DMS153 treated with DMSO at 0.1 percent for 48 hours (cell line): ENCODE data around the gene DOCK4.

Experiments used
- DNase-seq: peaks from one replicate; lab custom pipeline; 2025; ENCODE audit not compliant: unreplicated experiment; lab: John Stamatoyannopoulos, UW

Gene DOCK4

DNA sequence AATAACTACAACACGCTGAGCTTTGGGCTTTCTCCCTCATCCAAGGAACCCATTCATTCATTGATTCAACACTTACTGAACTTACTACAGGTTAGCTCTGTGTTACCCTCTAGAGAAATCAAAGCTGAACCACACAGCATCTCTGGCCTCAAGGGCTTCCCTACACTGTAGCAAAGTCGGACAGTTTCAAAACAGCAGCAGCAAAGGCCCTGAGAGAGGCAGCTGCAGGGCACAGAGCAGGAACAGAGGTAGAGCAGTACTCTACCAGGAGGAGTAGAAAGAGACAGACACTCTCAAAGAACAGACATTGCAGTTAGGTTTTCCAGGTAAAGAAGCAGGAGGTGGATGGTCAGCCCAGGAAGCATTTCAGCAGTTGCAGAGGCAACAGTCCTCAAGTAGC lies 16.1 kb downstream of the DOCK4 start:
- no peak for DNase-seq

GRCh38 chr7:112189691-112190090 lies 16.5 kb downstream of the DOCK4 start:
- DNase-seq: no peak

- DNase-seq: no peak
Measured at GRCh38 chr7:112188257-112188656, 17.9 kb downstream of the DOCK4 start.

- DNase-seq: no peak
Measured at GRCh38 chr7:112186300-112186699, 19.9 kb downstream of the DOCK4 start.

GRCh38 chr7:112185005-112185834 lies 21.0 kb downstream of the DOCK4 start:
- no peak for DNase-seq

GRCh38 chr7:112184455-112184854 lies 21.7 kb downstream of the DOCK4 start:
- no peak for DNase-seq

DNA sequence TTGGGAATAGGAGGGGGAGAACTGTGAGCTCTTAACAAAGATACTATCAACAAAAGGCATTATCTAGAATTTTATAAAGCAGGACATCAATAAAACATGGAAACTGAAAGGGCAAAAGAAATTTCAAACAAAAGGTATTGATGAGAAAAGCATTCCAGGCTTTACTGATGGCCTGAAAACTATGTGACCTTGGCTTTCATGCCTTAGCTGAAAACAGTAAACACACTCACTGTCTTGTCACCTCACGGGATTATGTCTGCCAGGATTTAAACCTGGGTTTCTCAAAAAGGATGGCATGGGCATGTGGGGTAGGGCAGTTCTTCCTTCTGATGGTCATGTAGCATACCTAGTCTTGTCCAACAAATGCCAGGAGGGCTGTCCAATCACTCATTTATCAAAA lies 22.9 kb downstream of the DOCK4 start:
- DNase-seq: no peak

DNA sequence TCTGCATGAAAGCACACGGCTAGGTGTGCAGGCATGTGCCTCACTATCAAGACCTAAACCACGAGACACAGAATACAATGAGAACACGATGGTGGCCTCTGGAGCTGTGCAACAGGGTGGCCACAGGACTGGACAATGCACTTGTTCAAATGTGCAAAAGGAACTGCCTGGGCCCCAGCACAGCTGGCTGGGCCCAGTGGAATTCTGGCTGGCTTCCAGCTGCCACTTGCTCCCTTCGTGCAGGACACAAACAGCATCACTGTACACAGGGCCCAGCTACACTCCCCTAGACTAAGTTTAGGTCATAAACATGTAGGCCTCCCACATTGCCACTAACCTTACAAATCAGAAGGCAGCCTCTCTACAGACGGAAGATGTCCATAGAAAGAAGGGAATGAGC lies 23.4 kb downstream of the DOCK4 start:
- DNase-seq: no peak

GRCh38 chr7:112180223-112180622 lies 26.0 kb downstream of the DOCK4 start:
- DNase-seq: no peak

DNA sequence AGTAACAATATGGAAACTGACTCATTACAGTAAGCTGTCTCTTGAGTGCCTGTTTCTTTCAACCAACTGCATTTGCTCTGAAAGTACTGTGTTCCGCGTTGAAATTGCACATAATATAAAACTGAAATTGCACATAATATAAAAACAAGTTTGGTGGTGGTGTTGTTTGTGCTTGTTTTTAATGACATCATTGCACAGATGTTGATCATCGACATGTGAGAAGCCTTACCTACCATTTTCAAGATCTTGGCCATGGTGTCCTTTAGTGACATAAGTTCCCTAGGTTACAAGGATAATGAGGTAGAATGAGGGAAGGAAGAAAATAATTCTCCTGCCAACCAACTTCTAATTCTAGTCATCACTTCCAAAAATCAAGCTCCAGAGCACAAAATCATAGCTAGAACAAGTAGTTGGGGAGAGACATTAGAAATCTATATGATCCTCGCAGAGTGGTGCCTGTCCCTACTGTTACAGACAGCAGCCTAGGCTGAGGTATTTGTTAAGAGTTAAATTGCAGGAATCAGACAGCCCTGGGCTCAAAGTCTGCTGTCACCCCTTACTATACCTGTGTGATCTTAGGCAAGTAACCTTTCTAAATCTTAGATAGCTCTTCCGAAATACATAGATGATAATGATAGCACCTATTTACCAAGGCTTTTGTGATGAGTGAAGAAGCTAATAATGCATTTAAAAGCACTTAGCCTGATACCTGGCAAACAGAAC lies 29.3 kb downstream of the DOCK4 start:
- no peak for DNase-seq

DNA sequence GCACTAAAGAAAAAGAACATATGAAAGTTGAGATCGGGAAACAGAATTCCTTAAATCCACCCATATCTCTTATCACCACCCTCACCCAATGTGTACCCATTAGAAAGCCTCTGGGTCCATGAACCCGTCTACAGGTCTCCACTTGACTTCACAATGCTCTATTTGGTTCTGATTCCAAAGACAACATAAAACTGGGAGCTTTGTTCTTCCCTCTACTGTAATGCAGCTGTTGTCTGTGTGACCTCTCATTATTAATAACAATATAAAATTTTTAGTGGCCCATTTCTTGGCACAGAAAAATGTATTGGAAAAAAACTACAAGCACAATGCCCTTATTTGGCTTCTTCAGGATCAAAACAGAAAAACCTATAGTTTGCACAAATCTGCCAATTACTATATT lies 30.0 kb downstream of the DOCK4 start:
- DNase-seq: no peak

- DNase-seq: no peak
Measured at GRCh38 chr7:112174192-112174591, 32.0 kb downstream of the DOCK4 start.

- no peak for DNase-seq
Measured at GRCh38 chr7:112173568-112173905, 32.7 kb downstream of the DOCK4 start.

GRCh38 chr7:112172870-112173567 lies 33.2 kb downstream of the DOCK4 start:
- no peak for DNase-seq

GRCh38 chr7:112171673-112172072 lies 34.5 kb downstream of the DOCK4 start:
- no peak for DNase-seq

GRCh38 chr7:112168915-112169314 lies 37.3 kb downstream of the DOCK4 start:
- no peak for DNase-seq

- no peak for DNase-seq
Measured at GRCh38 chr7:112167147-112167546, 39.1 kb downstream of the DOCK4 start.

DNA sequence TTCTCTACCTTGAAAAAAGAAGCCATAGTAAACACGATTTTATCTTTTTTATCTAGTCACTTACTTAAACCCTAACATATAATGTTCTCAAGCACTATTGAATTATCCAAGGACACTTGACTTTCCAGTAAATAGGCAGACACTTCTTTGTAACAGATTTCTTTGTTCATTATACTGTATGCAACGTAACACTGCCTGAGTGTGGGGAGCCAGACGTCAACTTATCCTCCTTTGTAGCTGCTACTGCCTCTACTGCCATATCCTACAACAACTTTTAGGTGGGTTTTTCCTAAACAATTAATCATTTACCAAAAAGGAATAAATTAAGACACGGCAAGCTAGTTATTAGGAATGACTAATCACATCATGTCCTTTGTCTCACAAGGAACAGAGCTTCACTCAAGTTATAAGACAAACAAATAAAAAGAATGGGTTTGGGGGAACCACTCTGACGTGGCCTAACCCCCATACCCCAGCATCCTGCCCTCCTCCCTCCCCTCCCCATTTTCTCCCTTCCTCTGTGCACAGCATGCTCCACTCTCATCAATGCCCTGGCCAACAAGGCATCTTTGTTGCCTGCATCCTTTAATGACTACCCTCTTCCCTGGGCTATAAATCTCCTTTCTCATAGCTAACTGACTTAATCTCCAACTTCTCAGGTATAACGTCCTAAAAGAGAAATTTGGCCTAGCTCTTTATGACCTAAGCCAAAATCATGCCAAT lies 43.3 kb downstream of the DOCK4 start:
- DNase-seq: no peak

DNA sequence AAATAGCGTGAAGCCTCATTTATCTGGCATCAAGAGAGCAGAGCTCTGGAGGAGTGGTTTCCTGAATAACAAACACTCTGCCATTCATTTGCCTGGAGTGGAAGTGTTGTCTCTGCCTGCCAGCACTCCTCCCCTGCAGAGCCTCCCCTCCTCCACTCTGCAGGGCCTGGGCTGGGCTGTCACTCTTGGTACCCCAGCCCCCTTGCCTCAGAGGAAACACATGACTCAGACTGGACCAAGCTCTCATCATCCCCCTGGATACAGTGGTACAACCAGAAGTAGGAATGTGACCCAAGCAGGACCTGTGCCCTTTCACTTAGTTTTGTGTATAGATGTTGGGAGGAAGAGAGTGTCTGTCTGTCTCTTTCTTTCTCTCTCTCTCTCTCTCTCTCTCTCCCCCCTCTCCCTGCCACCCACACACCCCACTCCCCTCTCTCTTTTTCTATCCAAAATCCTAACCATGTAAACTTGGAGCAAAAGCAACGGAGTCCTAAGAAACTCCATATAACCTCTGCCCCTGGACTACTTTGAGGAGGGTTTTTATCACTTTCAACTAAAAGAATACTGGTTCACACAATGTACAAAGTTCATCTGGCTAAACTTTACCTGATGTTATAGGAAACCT lies 43.9 kb downstream of the DOCK4 start:
- DNase-seq: peak; percentile 60

DNA sequence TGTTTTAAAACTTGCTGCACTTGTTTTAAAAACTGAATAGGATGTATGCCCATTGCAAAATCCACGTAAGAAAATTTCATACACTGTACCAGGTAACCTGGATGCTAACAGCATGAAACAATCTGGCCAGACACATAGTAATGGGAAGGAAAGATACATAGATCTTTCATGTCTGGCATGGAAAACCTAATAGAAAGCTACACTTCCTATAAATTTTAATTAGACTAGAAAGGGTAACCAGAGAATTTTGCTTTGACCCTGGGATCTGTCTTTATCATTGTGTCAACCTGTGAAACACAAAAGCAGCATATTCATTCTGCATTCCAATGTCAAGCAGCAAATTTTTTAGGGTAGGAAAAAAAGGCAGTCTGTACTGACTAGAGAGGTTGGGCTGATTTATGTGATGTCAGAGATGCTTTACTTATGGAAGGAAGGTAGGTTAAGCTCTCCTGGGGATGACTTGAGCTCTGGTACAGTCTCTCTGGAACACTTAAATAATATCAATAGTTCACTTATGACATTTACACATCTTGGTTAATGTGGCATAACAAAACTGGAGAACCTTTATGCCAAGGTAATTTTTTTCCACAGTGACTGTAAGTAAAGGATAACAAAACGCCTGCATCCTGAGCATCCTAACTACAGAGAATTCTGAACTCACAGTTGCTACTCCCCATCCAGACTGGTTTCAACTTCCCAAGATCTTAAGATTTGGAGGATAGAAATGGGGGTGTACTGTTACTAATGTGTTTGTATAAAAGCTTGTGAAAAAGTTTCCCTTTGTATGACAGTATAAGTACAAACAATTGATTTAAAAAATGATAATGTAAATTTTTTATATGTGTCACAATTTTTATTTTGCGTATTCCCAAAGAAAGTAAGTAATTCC lies 44.7 kb downstream of the DOCK4 start:
- DNase-seq: no peak
